Occipital lobe (tissue), 2 donors: ENCODE results near the gene PSME1. TPM values are rescaled to one million over a fixed set of nuclear protein-coding genes. Genes with fewer than 3 reads are reported as not detected.

Experiments used
- DNase-seq: peaks from one replicate; lab custom pipeline; 2025; lab: John Stamatoyannopoulos, UW
- total RNA-seq: library from RNA; depleted of rRNA; stranded (reverse); fragments of >200 nt; gene quantifications from one replicate; pipeline ENCODE4 v1.2.3, GENCODE V29; 2014

Gene PSME1
- total RNA-seq, 1 donor from 2014 or later: 24.5 TPM

- peak; percentile 86 for DNase-seq
Measured at GRCh38 chr14:24146453-24146977, 10.5 kb downstream of the PSME1 start, which contains the start of gene PSME2. PSME2 (minus strand) TSS chr14:24146610; CDS start chr14:24146581, 29 bp downstream.

GRCh38 chr14:24146978-24147760, 11.2 kb downstream of the PSME1 start, which contains the start of gene RNF31:
RNF31 (plus strand) TSS chr14:24147498; CDS start chr14:24147699, 201 bp downstream.
- DNase-seq: peak; percentile 96

GRCh38 chr14:24147761-24148428, 11.9 kb downstream of the PSME1 start:
- DNase-seq: no peak

GRCh38 chr14:24149302-24149969, 13.4 kb downstream of the PSME1 start:
- DNase-seq: no peak

- DNase-seq: no peak
Measured at GRCh38 chr14:24150061-24150460, 14.1 kb downstream of the PSME1 start.

DNA sequence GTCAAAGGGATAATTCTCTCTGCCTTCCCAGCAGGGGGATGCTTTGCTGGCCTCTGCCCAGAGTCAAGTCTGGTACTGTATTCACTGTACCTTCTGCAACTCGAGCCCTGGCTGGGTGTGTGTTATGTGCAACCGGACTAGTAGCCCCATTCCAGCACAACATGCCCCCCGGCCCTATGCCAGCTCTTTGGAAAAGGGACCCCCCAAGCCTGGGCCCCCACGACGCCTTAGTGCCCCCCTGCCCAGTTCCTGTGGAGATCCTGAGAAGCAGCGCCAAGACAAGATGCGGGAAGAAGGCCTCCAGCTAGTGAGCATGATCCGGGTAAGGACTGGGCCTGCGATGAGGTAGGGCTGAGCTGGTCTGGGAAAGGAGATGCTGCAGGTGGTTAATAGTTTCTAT, 14.6 kb downstream of the PSME1 start:
- no peak for DNase-seq

DNA sequence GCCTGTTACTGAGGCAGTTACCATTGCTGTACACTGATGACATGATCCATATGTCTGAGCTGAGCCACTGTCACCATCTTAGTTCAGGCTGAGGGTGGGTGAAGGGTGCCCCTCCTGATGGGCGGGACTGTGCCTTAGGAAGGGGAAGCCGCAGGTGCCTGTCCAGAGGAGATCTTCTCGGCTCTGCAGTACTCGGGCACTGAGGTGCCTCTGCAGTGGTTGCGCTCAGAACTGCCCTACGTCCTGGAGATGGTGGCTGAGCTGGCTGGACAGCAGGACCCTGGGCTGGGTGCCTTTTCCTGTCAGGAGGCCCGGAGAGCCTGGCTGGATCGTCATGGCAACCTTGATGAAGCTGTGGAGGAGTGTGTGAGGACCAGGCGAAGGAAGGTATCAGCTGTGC, 15.0 kb downstream of the PSME1 start:
- no peak for DNase-seq

GRCh38 chr14:24151404-24152080, 15.5 kb downstream of the PSME1 start:
- DNase-seq: no peak

GRCh38 chr14:24155100-24155499, 19.1 kb downstream of the PSME1 start:
- no peak for DNase-seq

- no peak for DNase-seq
Measured at GRCh38 chr14:24156840-24157239, 20.8 kb downstream of the PSME1 start.

DNA sequence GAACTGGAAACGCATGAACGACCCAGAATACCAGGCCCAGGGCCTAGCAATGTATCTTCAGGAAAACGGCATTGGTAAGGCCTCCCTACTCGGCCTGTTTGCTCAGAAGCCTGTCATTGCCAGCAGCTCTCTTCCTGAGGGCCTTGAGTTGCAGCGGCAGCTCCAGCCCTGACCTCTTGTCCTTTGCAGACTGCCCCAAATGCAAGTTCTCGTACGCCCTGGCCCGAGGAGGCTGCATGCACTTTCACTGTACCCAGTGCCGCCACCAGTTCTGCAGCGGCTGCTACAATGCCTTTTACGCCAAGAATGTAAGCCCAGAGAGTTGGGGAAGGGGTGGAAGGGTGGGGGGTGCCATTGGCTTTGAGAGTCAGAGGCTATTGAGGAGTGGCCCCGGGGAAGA, 21.3 kb downstream of the PSME1 start:
- no peak for DNase-seq

DNA sequence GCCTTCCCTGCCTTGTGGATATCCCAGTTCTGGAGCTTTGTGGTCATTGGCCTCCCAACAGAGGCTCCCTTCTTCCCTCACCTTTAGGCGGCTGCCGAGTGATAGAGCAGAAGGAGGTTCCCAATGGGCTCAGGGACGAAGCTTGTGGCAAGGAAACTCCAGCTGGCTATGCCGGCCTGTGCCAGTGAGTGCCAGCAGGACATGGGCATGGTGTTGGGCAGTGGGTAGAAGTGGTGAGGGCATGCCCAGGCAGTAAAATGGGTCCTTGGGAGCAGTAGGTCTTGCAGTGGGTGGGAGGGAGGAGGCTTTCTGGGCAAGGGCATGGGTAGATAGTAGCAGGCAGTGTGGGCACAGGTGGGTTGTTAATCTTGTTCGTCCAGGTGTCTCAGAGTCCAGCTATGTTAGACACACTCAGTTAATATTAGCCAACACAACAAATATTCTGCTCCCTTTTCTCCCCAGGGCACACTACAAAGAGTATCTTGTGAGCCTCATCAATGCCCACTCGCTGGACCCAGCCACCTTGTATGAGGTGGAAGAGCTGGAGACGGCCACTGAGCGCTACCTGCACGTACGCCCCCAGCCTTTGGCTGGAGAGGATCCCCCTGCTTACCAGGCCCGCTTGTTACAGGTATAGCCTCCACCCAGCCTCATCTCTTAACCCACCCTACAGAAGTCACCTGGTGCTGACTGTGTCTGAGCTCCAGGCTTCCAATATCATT, 23.9 kb downstream of the PSME1 start:
- no peak for DNase-seq

GRCh38 chr14:24160499-24160849, 24.5 kb downstream of the PSME1 start:
- no peak for DNase-seq

- DNase-seq: peak; percentile 93
Measured at GRCh38 chr14:24160850-24161804, 25.1 kb downstream of the PSME1 start, which contains the start of gene IRF9. IRF9 (plus strand) TSS chr14:24161265; CDS start chr14:24162145, 880 bp downstream.

DNA sequence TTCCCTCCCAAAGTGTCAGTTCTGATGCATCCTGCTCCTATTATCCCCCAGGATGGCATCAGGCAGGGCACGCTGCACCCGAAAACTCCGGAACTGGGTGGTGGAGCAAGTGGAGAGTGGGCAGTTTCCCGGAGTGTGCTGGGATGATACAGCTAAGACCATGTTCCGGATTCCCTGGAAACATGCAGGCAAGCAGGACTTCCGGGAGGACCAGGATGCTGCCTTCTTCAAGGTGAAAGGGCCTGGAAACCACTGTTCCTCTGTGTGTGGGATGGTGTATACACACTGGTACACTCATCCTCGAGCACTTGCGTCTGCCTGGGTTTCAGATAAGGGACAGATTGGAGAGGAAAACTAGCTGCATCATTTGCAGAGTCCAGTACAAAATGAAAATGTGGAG, 26.1 kb downstream of the PSME1 start:
- no peak for DNase-seq

GRCh38 chr14:24164518-24164991, 28.6 kb downstream of the PSME1 start:
- no peak for DNase-seq

DNA sequence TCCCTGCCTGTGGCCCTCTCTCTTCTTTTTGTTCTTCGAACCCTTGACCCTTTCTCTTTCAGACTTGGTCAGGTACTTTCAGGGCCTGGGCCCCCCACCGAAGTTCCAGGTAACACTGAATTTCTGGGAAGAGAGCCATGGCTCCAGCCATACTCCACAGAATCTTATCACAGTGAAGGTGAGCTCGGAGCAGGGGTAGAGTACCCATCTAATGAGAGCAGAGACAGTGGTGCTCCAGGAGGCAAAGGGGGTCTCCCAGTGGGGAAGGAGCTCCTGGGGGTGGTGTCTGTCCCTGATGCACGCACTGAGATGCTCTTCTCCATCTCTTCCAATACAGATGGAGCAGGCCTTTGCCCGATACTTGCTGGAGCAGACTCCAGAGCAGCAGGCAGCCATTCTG, 29.8 kb downstream of the PSME1 start:
- DNase-seq: no peak

DNA sequence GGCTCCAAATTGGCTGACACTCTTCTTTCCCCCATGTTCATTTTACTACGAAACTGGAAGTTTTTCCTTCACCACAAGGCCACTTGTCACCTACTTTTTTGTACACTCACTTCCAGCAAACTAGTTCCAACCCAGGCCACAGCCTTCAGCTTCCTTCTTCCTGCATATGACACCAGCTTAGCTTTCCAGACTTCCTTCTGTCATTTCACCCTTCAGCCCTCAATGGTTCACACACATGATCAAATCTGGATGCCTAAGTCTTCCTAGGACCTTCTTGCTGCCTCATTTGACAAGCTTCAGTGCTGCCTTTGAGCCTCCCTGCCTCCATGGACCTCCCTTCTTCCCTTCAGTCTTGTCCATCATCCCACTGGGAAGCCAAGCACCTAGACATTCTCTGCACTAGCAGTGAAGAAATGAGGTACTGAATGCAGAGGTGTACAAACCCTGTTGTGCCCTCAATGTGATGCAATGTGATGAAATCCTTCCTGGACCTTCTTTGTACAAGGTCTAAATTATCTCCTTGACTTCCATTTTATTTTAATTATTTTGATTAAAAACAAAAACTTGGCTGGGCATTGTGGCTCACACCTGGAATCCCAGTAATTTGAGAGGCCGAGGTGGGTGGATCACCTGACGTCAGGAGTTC, 31.6 kb downstream of the PSME1 start:
- DNase-seq: no peak
